Hepatocyte (in vitro differentiated cells): ENCODE data around the gene MYL11.

Experiments used
- EZH2 ChIP-seq: fragments of 200-600 bp; sonication (generic); IDR thresholded peaks from 2 replicates; pipeline ENCODE4 v1.6.1; 2016; ENCODE audit warnings: antibody characterized with exemption, mild to moderate bottlenecking, borderline replicate concordance
- EZH2phosphoT487 ChIP-seq: fragments of 200-600 bp; sonication (generic); IDR thresholded peaks from one replicate; pipeline ENCODE4 v1.6.1; 2018; ENCODE audit warnings: antibody characterized with exemption, mild to moderate bottlenecking, low read depth, moderate library complexity; ENCODE audit not compliant: unreplicated experiment, severe bottlenecking
- TF ChIP-seq, protein P1 (sequence below): fragments of 200-600 bp; sonication (generic); IDR thresholded peaks from 2 replicates; pipeline ENCODE4 v1.5.1; 2016; ENCODE audit warnings: antibody characterized with exemption, mild to moderate bottlenecking; ENCODE audit not compliant: poor library complexity

DNA sequence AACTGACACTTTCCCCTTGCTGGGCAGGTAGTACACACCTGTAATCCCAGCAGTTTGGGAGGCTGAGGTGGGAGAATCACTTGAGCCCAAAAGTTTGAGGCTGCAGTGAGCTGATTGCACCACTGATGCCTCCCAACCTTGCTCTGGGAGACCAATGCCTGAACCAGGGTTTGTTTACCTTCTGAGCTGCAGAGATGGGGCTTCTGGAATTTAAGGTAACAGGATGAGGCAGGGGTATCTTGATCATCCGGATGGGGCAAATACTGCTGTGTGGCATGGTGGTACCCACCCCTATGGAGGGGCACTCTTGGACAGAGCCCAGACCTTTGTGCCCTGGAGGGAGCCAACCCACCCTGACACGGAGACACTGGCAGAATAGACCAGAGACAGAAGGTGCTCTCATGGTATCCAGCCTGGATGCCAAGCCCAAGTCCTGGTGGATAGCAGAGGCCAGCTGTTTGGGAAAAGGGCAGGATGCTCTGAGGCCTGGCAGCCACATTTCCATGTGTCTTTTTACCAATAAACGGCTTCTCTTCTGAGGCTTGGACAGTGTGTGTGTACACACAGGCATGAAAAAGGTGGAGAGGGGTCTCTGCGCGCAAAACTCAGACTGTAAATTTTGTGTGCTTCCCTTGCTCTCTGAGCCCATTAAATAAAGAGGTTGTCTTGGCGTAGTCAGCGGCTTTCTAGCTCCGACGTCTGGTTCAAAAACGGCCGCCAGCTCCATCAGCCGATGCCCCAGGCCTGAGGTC is 25.0 kb downstream of the MYL11 start:
- TF ChIP-seq, protein P1, sequence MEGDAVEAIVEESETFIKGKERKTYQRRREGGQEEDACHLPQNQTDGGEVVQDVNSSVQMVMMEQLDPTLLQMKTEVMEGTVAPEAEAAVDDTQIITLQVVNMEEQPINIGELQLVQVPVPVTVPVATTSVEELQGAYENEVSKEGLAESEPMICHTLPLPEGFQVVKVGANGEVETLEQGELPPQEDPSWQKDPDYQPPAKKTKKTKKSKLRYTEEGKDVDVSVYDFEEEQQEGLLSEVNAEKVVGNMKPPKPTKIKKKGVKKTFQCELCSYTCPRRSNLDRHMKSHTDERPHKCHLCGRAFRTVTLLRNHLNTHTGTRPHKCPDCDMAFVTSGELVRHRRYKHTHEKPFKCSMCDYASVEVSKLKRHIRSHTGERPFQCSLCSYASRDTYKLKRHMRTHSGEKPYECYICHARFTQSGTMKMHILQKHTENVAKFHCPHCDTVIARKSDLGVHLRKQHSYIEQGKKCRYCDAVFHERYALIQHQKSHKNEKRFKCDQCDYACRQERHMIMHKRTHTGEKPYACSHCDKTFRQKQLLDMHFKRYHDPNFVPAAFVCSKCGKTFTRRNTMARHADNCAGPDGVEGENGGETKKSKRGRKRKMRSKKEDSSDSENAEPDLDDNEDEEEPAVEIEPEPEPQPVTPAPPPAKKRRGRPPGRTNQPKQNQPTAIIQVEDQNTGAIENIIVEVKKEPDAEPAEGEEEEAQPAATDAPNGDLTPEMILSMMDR, result no peak
- TF ChIP-seq EZH2phosphoT487 (no peak), EZH2 (no peak)
